ENCODE measurements around the gene HIPK2.

- TF ChIP-seq CTCF (IDR thresholded peaks at IDR 0.05) (no peak), POLR2AphosphoS5 (IDR thresholded peaks at IDR 0.05) (no peak), POLR2A (IDR thresholded peaks at IDR 0.05) (no peak)
Measured at GRCh38 chr7:139741789-139742344, 35.9 kb downstream of the HIPK2 start.

Data from stomach (tissue), 4 donors.